Esophagus (tissue), 2 donors: ENCODE data around the gene SCYL2. TPM values are rescaled to one million over a fixed set of nuclear protein-coding genes. Genes with fewer than 3 reads are reported as not detected.
"Not testable (repeated sequence)": the region's sequence is repeated elsewhere in the genome, so short reads cannot be mapped to it uniquely, and the experiment has no call there.

Source experiments
- H3K27ac ChIP-seq, 2 donors: one replicate each; pipeline ENCODE4 v1.5.1; 2013; ENCODE audit warnings: low read depth in 2 of 2, mild to moderate bottlenecking in 2 of 2, inconsistent platforms in 1 of 2, low read length in 1 of 2, moderate library complexity in 1 of 2
- H3K27me3 ChIP-seq, 2 donors: one replicate each; pipeline ENCODE4 v1.6.1; 2013; ENCODE audit warnings: low read length in 2 of 2, control low read depth in 1 of 2, mild to moderate bottlenecking in 1 of 2; ENCODE audit not compliant: insufficient read depth in 2 of 2, control insufficient read depth in 1 of 2
- H3K36me3 ChIP-seq, 2 donors: one replicate each; pipeline ENCODE4 v1.6.1; 2013; ENCODE audit warnings: low read length in 1 of 2; ENCODE audit not compliant: control insufficient read depth in 2 of 2, insufficient read depth in 2 of 2
- H3K4me1 ChIP-seq, 2 donors: one replicate each; pipeline ENCODE4 v1.6.1; 2013; ENCODE audit warnings: low read length in 1 of 2; ENCODE audit not compliant: control insufficient read depth in 2 of 2, insufficient read depth in 2 of 2
- H3K4me3 ChIP-seq, 2 donors: one replicate each; pipeline ENCODE4 v1.5.1; 2013; ENCODE audit warnings: low read length in 2 of 2, mild to moderate bottlenecking in 2 of 2, low read depth in 1 of 2, moderate library complexity in 1 of 2
- H3K9me3 ChIP-seq, 2 donors: one replicate each; pipeline ENCODE4 v1.6.1; 2013; ENCODE audit warnings: mild to moderate bottlenecking in 2 of 2, low read depth in 1 of 2, low read length in 1 of 2, moderate library complexity in 1 of 2; ENCODE audit not compliant: control insufficient read depth in 2 of 2, insufficient read depth in 1 of 2
- WGBS, 2 donors: extraction: QIAGEN DNeasy Blood & Tissue Kit; methylation state at CpG; one replicate each; pipeline ENCODE4 v1.1.7; 2013; 5-methylcytosine and 5-hydroxymethylcytosine counted together
- polyA plus RNA-seq, 2 donors: library from polyadenylated mRNA; stranded (reverse); fragments of 200-250 nt; gene quantifications; one replicate each; pipeline ENCODE4 v1.2.3, GENCODE V29; 2013
- donor health status: healthy with polysubstance abuse.
- donor health status: Bipolar disorder and iron deficiency.

The SCYL2 gene
- polyA plus RNA-seq, 2 donors = 10.3 to 13.7 TPM

GRCh38 chr12:100254876-100255275 is 12.1 kb upstream of the SCYL2 start:
- Histone ChIP-seq H3K4me1 (no peaks in the 10 kb centered on the region), H3K9me3 (no peaks in the 10 kb centered on the region), H3K27me3 (no peaks in the 10 kb centered on the region), H3K4me3 (no peak overlapping the region), H3K36me3 (no peaks in the 10 kb centered on the region), H3K27ac (no peak overlapping the region)
- WGBS, 2 donors = 52 to 72% methylated on average over 1 of the region's 1 CpG

- H3K4me1 ChIP-seq = no peaks in the 10 kb centered on the region
- H3K9me3 ChIP-seq = no peaks in the 10 kb centered on the region
- WGBS, 2 donors = 94 to 95% methylated on average over 1 of the region's 1 CpG
- H3K27ac ChIP-seq = no peak overlapping the region
- H3K27me3 ChIP-seq = no peaks in the 10 kb centered on the region
- no peaks in the 10 kb centered on the region for H3K36me3 ChIP-seq
- H3K4me3 ChIP-seq = no peak overlapping the region
These were observed 8.8 kb upstream of the SCYL2 start for GRCh38 chr12:100258127-100258526.

GRCh38 chr12:100263131-100263530 is 3.8 kb upstream of the SCYL2 start:
- Histone ChIP-seq H3K4me3 (no peak overlapping the region), H3K9me3 (no peaks in the 10 kb centered on the region), H3K4me1 (no peaks in the 10 kb centered on the region), H3K27ac (no peak overlapping the region), H3K27me3 (no peaks in the 10 kb centered on the region), H3K36me3 (no peaks in the 10 kb centered on the region)
- WGBS, 2 donors = 87 to 89% methylated on average over 5 of the region's 5 CpGs

GRCh38 chr12:100265107-100265506 is 1.9 kb upstream of the SCYL2 start:
- not testable (repeated sequence) for H3K4me3 ChIP-seq, H3K9me3 ChIP-seq, H3K4me1 ChIP-seq, H3K36me3 ChIP-seq, H3K27me3 ChIP-seq, H3K27ac ChIP-seq
- 94 to 98% methylated on average over 5 of the region's 5 CpGs for WGBS, 2 donors

GRCh38 chr12:100265732-100266584 is 1.0 kb upstream of the SCYL2 start:
- H3K4me3 ChIP-seq = peak overlapping the region in 1 of 2 donors; percentile 98
- H3K27me3 ChIP-seq = no peaks in the 10 kb centered on the region
- H3K9me3 ChIP-seq = no peaks in the 10 kb centered on the region
- H3K4me1 ChIP-seq = no peaks in the 10 kb centered on the region
- 59 to 71% methylated on average over 11 of the region's 11 CpGs for WGBS, 2 donors
- H3K36me3 ChIP-seq = no peaks in the 10 kb centered on the region
- H3K27ac ChIP-seq = peak overlapping the region; percentile 63 to 93

GRCh38 chr12:100266585-100266834 is 467 bp upstream of the SCYL2 start:
- WGBS, 2 donors = 2% methylated on average over 6 of the region's 6 CpGs
- H3K9me3 ChIP-seq = no peaks in the 10 kb centered on the region
- H3K36me3 ChIP-seq = no peaks in the 10 kb centered on the region
- H3K4me1 ChIP-seq = no peaks in the 10 kb centered on the region
- peak overlapping the region; percentile 63 to 93 for H3K27ac ChIP-seq
- no peaks in the 10 kb centered on the region for H3K27me3 ChIP-seq
- peak overlapping the region; percentile 89 to 98 for H3K4me3 ChIP-seq

- peak overlapping the region; percentile 89 to 98 for H3K4me3 ChIP-seq
- H3K4me1 ChIP-seq = no peaks in the 10 kb centered on the region
- peak overlapping the region; percentile 94 to 99 for H3K27ac ChIP-seq
- no peaks in the 10 kb centered on the region for H3K9me3 ChIP-seq
- WGBS, 2 donors = 0 to 1% methylated on average over 33 of the region's 33 CpGs
- no peaks in the 10 kb centered on the region for H3K27me3 ChIP-seq
- H3K36me3 ChIP-seq = no peaks in the 10 kb centered on the region
These were observed 765 bp downstream of the SCYL2 start for GRCh38 chr12:100267603-100268281.

GRCh38 chr12:100268835-100269564 is 2.0 kb downstream of the SCYL2 start:
- Histone ChIP-seq H3K36me3 (no peaks in the 10 kb centered on the region), H3K27me3 (no peaks in the 10 kb centered on the region), H3K27ac (no peak overlapping the region), H3K9me3 (no peaks in the 10 kb centered on the region), H3K4me1 (no peaks in the 10 kb centered on the region), H3K4me3 (peak overlapping the region in 1 of 2 donors; percentile 98)
- WGBS, 2 donors = 53 to 66% methylated on average over 5 of the region's 5 CpGs

- H3K4me1 ChIP-seq = no peaks in the 10 kb centered on the region
These were observed 6.8 kb downstream of the SCYL2 start for GRCh38 chr12:100273782-100274181.

More at GRCh38 chr12:100273782-100274181, 6.8 kb downstream of the SCYL2 start:
- WGBS, 2 donors = 84 to 86% methylated on average over 4 of the region's 4 CpGs
- H3K27me3 ChIP-seq = no peaks in the 10 kb centered on the region
- no peaks in the 10 kb centered on the region for H3K36me3 ChIP-seq
- no peak overlapping the region for H3K27ac ChIP-seq
- H3K4me3 ChIP-seq = no peak overlapping the region
- H3K9me3 ChIP-seq = no peaks in the 10 kb centered on the region
